ENCODE measurements around the gene ABTB2.

DNA sequence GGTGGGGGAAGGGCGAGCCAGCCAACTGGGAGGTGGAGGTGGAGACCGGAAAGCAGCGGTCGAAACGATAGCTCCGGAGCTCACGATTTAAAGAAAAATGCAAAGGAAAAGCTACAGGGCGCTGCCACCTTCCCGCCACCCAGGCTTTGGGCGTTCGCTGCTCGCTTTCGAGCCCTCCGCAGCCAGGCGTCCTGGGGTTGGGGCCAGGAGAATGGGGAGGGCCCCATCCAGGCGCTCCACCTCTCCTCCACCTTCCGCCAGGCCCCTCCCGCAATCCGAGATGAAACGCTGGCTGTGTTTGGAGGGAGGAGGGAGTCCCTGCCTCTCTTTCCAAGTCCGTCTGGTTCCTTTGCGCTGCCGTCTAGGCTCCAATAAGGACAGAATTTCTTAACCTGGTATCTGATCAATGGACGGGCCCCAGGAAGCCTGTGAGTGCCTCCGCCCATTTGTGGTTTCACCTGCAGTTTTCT, 483 bp upstream of the ABTB2 start:
- TF ChIP-seq, protein P1, sequence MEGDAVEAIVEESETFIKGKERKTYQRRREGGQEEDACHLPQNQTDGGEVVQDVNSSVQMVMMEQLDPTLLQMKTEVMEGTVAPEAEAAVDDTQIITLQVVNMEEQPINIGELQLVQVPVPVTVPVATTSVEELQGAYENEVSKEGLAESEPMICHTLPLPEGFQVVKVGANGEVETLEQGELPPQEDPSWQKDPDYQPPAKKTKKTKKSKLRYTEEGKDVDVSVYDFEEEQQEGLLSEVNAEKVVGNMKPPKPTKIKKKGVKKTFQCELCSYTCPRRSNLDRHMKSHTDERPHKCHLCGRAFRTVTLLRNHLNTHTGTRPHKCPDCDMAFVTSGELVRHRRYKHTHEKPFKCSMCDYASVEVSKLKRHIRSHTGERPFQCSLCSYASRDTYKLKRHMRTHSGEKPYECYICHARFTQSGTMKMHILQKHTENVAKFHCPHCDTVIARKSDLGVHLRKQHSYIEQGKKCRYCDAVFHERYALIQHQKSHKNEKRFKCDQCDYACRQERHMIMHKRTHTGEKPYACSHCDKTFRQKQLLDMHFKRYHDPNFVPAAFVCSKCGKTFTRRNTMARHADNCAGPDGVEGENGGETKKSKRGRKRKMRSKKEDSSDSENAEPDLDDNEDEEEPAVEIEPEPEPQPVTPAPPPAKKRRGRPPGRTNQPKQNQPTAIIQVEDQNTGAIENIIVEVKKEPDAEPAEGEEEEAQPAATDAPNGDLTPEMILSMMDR (IDR thresholded peaks at IDR 0.05): no peak
- TF ChIP-seq POLR2A (IDR thresholded peaks at IDR 0.05) (no peak), EP300 (IDR thresholded peaks at IDR 0.05) (no peak)

Measured in tibial nerve (tissue), 4 donors.